C4-2B (cell line): ENCODE results near the gene ICAM5.
"Not testable (repeated sequence)": the region's sequence is repeated elsewhere in the genome, so short reads cannot be mapped to it uniquely, and the experiment has no call there.

Experiments used
- H3K27ac ChIP-seq: fragments of 450-650 bp; 2 replicates; pipeline ENCODE4 v1.5.1; 2017
- CTCF ChIP-seq: fragments of 450-650 bp; conservative IDR thresholded peaks from 2 replicates; pipeline ENCODE4 v1.5.1; 2017; ENCODE audit warnings: mild to moderate bottlenecking
- ZFX ChIP-seq: fragments of 450-650 bp; IDR thresholded peaks from 2 replicates; pipeline ENCODE4 v1.6.1; 2017

Gene ICAM5

GRCh38 chr19:10329555-10329954, 39.8 kb downstream of the ICAM5 start:
- H3K27ac ChIP-seq, result no peak overlapping the region
- no peak for TF ChIP-seq CTCF
- TF ChIP-seq ZFX, result no peak

GRCh38 chr19:10332158-10332964, 42.6 kb downstream of the ICAM5 start:
- peak overlapping the region; percentile 84 for H3K27ac ChIP-seq
- TF ChIP-seq CTCF (no peak), ZFX (no peak)

GRCh38 chr19:10332965-10333757, 43.4 kb downstream of the ICAM5 start, which contains the start of gene RAVER1:
Gene RAVER1 (minus strand): TSS chr19:10333529. CDS start chr19:10333507, 22 bp downstream.
- peak within 1 kb of the TSS; percentile 84 for H3K27ac ChIP-seq
- TF ChIP-seq ZFX, result peak; percentile 23; the same call in 1 of the 2 replicates
- TF ChIP-seq CTCF, result no peak

GRCh38 chr19:10333758-10334587, 44.2 kb downstream of the ICAM5 start:
- peak overlapping the region; percentile 84 for H3K27ac ChIP-seq
- TF ChIP-seq ZFX, result no peak

GRCh38 chr19:10334588-10335351, 45.0 kb downstream of the ICAM5 start:
- H3K27ac ChIP-seq, result peak overlapping the region; percentile 84
- TF ChIP-seq CTCF, result no peak
- no peak for TF ChIP-seq ZFX

GRCh38 chr19:10335352-10335985, 45.7 kb downstream of the ICAM5 start:
- peak overlapping the region; percentile 84; the same call in 1 of the 2 replicates for H3K27ac ChIP-seq

GRCh38 chr19:10336725-10337124, 47.0 kb downstream of the ICAM5 start:
- not testable (repeated sequence) for H3K27ac ChIP-seq

More at GRCh38 chr19:10335352-10335985, 45.7 kb downstream of the ICAM5 start:
- TF ChIP-seq CTCF, result no peak
- no peak for TF ChIP-seq ZFX
